Ovary (tissue), 9 donors: Measurements from ENCODE around the gene CHRND. TPM values are rescaled to one million over a fixed set of nuclear protein-coding genes. Genes with fewer than 3 reads are reported as not detected.

Experiments used
- DNase-seq, 5 donors: peaks; one replicate each; pipeline ENCODE4 v3.0.0-alpha.2; 2019 to 2020
- H3K27ac ChIP-seq, 2 donors: fragments of 200-600 bp; one replicate each; pipeline versions ENCODE4 v1.5.1 to v1.8.0; 2019 to 2022
- H3K27me3 ChIP-seq: fragments of 200-600 bp; one replicate; pipeline ENCODE4 v1.8.0; 2022
- H3K36me3 ChIP-seq: fragments of 200-600 bp; sonication (generic); one replicate; pipeline ENCODE4 v1.5.1; 2019
- H3K4me1 ChIP-seq: one replicate; pipeline ENCODE4 v1.8.1; 2013; ENCODE audit warnings: mild to moderate bottlenecking, moderate library complexity; ENCODE audit not compliant: insufficient read depth
- H3K4me3 ChIP-seq: fragments of 200-600 bp; sonication (generic); one replicate; pipeline ENCODE4 v1.5.1; 2017
- H3K9me3 ChIP-seq, 2 donors: fragments of 200-600 bp in 1 of 2; sonication (generic) in 1 of 2; one replicate each; pipeline versions ENCODE4 v1.5.1 to v1.8.1; 2013 to 2019; ENCODE audit warnings: mild to moderate bottlenecking in 1 of 2, moderate library complexity in 1 of 2
- CTCF ChIP-seq, 3 donors: fragments of 450-650 bp in 2 of 3; fragments of 200-600 bp in 1 of 3; IDR thresholded peaks; one replicate each; pipeline versions ENCODE4 v1.5.1 to v1.8.0; 2016 to 2022; ENCODE audit warnings: antibody characterized with exemption in 3 of 3, mild to moderate bottlenecking in 1 of 3
- EP300 ChIP-seq: sonication (generic); formaldehyde crosslinking; IDR thresholded peaks from one replicate; pipeline ENCODE4 v1.6.1; 2017; ENCODE audit warnings: antibody characterized with exemption
- POLR2A ChIP-seq: fragments of 450-650 bp; IDR thresholded peaks from one replicate; pipeline ENCODE4 v1.6.1; 2017; ENCODE audit warnings: antibody characterized with exemption, mild to moderate bottlenecking, moderate library complexity
- WGBS, 3 donors: extraction: QIAGEN DNeasy Blood & Tissue Kit in 1 of 3; methylation state at CpG; one replicate each; pipeline versions ENCODE4 v1.1.5 to v1.1.7; 2013 to 2017; 5-methylcytosine and 5-hydroxymethylcytosine counted together
- intact Hi-C, 4 donors: fragments of 100-400 bp; cut with DNase I; formaldehyde crosslinking; loops; one replicate each; pipeline versions ENCODE4 v1.11.0 to v1.15.1; 2022 to 2023
- polyA plus RNA-seq, 2 donors: library from polyadenylated mRNA; stranded (reverse); fragments of 200-250 nt in 1 of 2; fragments of 350-450 nt in 1 of 2; fragmentation: Illumina TruSeq in 1 of 2; extraction: RNeasy Lipid Tissue Mini Kit (QIAGEN cat#74804) in 1 of 2; gene quantifications; one replicate each; pipeline ENCODE4 v1.2.3, GENCODE V29; 2013 to 2014
- total RNA-seq, 7 donors: library from RNA; depleted of rRNA in 2 of 7; stranded (reverse); fragments of >200 nt in 2 of 7; fragmentation: NEBNext Ultra II Directional in 3 of 7; extraction: Animal tissue kit (Norgen Biotek cat#: 25700) in 3 of 7; gene quantifications; one replicate each; pipeline versions ENCODE4 v1.1.0 to v1.2.4, GENCODE V29; 2016 to 2023
- donor health status: DM: no; HTN: no; CAD: no; lungs with moderate emphysema.
- donor health status: DM: no; HTN: no; CAD: no.
- donor health status: Bipolar disorder and iron deficiency.
- donor health status: DM: yes; HTN: yes; CAD: no.
- donor health status: DM: no; HTN: no; CAD: no.
- donor health status: DM: yes; HTN: yes; CAD: no.

The CHRND gene
- total and polyA plus RNA-seq, 9 donors: 0.28 to 0.40 TPM; not detected in 7

GRCh38 chr2:232494542-232494941 is 31.4 kb upstream of the CHRND start:
- Histone ChIP-seq H3K4me3 (no peak overlapping the region), H3K27me3 (no peaks in the 10 kb centered on the region), H3K4me1 (no peaks in the 10 kb centered on the region), H3K27ac (no peak overlapping the region), H3K9me3 (no peaks in the 10 kb centered on the region), H3K36me3 (no peaks in the 10 kb centered on the region)
- TF ChIP-seq CTCF (IDR thresholded peaks at IDR 0.05): no peak
- no peak for TF ChIP-seq POLR2A
- TF ChIP-seq EP300: no peak
- peak in 1 of 5 donors; percentile 15 for DNase-seq
- 95 to 100% (median 96%) methylated on average over 4 to 5 of the region's 5 CpGs for WGBS, 3 donors
- intact Hi-C loops: no loop called here

GRCh38 chr2:232495292-232495691 is 30.7 kb upstream of the CHRND start:
- 84 to 89% (median 87%) methylated on average over 7 of the region's 7 CpGs for WGBS, 3 donors
- Histone ChIP-seq H3K4me3 (no peak overlapping the region), H3K27me3 (no peaks in the 10 kb centered on the region), H3K4me1 (no peaks in the 10 kb centered on the region), H3K9me3 (no peaks in the 10 kb centered on the region), H3K36me3 (no peaks in the 10 kb centered on the region), H3K27ac (no peak overlapping the region)
- intact Hi-C loops: no loop called here
- TF ChIP-seq CTCF (IDR thresholded peaks at IDR 0.05): no peak
- TF ChIP-seq POLR2A: no peak
- no peak for DNase-seq

GRCh38 chr2:232496501-232497270 is 29.3 kb upstream of the CHRND start:
- peaks cover 8% of the 10 kb centered on the region for H3K4me1 ChIP-seq
- TF ChIP-seq POLR2A (no peak), CTCF (IDR thresholded peaks at IDR 0.05) (no peak), EP300 (no peak)
- WGBS, 3 donors: 78 to 81% (median 79%) methylated on average over 19 to 20 of the region's 20 CpGs
- H3K4me3 ChIP-seq: no peak overlapping the region
- DNase-seq: no peak
- no peaks in the 10 kb centered on the region for H3K27me3 ChIP-seq
- H3K27ac ChIP-seq: no peak overlapping the region
- no peaks in the 10 kb centered on the region for H3K9me3 ChIP-seq
- no peaks in the 10 kb centered on the region for H3K36me3 ChIP-seq
- intact Hi-C loops: no loop called here

- Histone ChIP-seq H3K4me1 (peaks cover 11% of the 10 kb centered on the region), H3K36me3 (no peaks in the 10 kb centered on the region), H3K27ac (no peak overlapping the region), H3K4me3 (no peak overlapping the region), H3K9me3 (no peaks in the 10 kb centered on the region), H3K27me3 (no peaks in the 10 kb centered on the region)
- intact Hi-C loops: no loop called here
- 80 to 85% (median 83%) methylated on average over 13 of the region's 13 CpGs for WGBS, 3 donors
- TF ChIP-seq EP300 (no peak), CTCF (IDR thresholded peaks at IDR 0.05) (no peak), POLR2A (no peak)
- DNase-seq: no peak
These were observed 28.6 kb upstream of the CHRND start for GRCh38 chr2:232497348-232497747.
